LNCaP clone FGC (cell line): Measurements from ENCODE around the gene PRPH.
A peak's percentile ranks its signal among the peaks of the same experiment; 100 is the strongest.

Experiments
- DNase-seq: peaks from one replicate; pipeline ENCODE4 v3.0.0-alpha.2; 2011; ENCODE audit warnings: low read depth
- H3K4me3 ChIP-seq: 2 replicates; pipeline ENCODE4 v1.5.1; 2011; ENCODE audit warnings: mild to moderate bottlenecking, low read depth, low read length, control low read depth
- TF ChIP-seq, protein P1 (sequence below): IDR thresholded peaks from 2 replicates; pipeline ENCODE4 v1.5.1; 2012; ENCODE audit warnings: mild to moderate bottlenecking; ENCODE audit not compliant: control insufficient read depth, insufficient read depth; ENCODE audit errors: extremely low read depth

PRPH gene

DNA sequence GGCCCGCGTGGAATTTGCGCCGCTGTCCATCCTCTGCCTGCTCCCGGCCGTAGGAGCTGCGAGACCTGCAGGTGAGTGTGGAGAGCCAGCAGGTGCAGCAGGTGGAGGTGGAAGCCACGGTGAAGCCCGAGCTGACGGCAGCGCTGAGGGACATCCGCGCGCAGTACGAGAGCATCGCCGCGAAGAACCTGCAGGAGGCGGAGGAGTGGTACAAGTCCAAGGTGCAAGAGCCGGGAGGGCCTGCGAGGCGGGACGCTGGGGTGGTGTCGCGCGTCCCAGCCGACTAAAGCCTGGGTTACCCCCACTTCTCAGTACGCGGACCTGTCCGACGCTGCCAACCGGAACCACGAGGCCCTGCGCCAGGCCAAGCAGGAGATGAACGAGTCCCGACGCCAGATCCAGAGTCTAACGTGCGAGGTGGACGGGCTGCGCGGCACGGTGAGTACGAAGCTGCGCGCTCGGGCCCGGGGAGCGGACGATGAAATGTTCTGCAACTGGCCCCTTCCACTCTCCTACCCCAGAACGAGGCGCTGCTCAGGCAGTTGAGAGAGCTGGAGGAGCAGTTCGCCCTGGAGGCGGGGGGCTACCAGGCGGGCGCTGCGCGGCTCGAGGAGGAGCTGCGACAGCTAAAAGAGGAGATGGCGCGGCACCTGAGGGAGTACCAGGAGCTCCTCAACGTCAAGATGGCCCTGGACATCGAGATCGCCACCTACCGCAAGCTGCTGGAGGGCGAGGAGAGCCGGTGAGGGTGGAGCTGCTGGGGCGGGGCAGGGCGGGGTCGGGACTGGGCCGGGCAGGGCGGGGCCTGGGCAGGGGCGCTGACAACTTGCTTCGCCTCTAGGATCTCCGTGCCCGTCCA, 2.1 kb downstream of the PRPH start:
- no peak overlapping the region for H3K4me3 ChIP-seq
- TF ChIP-seq, protein P1, sequence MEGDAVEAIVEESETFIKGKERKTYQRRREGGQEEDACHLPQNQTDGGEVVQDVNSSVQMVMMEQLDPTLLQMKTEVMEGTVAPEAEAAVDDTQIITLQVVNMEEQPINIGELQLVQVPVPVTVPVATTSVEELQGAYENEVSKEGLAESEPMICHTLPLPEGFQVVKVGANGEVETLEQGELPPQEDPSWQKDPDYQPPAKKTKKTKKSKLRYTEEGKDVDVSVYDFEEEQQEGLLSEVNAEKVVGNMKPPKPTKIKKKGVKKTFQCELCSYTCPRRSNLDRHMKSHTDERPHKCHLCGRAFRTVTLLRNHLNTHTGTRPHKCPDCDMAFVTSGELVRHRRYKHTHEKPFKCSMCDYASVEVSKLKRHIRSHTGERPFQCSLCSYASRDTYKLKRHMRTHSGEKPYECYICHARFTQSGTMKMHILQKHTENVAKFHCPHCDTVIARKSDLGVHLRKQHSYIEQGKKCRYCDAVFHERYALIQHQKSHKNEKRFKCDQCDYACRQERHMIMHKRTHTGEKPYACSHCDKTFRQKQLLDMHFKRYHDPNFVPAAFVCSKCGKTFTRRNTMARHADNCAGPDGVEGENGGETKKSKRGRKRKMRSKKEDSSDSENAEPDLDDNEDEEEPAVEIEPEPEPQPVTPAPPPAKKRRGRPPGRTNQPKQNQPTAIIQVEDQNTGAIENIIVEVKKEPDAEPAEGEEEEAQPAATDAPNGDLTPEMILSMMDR = no peak
- no peak for DNase-seq

DNA sequence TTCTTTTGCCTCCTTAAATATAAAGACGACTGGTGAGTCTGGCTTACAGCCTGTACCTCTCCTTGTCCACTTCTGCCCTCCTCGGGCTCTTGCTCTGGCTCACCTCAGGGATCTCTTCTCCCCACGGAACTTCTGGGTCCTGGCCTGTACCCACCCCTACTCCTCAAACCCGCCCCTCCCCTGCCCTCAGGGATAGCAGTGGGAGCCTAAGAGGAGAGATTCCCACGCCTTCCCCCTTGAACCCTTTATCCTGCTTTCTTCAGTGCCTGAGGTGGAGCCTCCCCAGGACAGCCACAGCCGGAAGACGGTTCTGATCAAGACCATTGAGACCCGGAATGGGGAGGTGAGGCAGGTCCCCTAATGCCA, 2.7 kb downstream of the PRPH start:
- DNase-seq = no peak
- TF ChIP-seq, protein P1 = no peak
- no peak overlapping the region for H3K4me3 ChIP-seq

DNA sequence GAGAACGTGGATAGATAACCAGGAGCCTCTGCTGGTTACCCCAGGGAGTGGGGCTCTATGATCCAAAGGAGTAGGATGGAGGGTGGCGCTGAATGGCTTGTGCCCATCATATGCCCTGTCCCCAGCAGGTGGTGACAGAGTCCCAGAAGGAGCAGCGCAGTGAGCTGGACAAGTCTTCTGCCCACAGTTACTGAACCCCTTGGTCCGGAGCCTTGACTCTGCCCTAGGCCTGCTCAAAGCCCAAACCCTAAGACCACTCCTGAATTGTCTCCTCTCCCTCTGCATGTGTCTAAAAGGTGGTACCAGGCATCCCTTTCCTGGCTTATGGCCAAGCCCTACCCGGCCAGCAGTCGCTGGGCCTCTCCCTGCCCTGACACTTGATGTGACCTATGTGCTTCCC, 3.2 kb downstream of the PRPH start:
- TF ChIP-seq, protein P1 = peak; percentile 28
- no peak for DNase-seq
- no peak overlapping the region for H3K4me3 ChIP-seq

DNA sequence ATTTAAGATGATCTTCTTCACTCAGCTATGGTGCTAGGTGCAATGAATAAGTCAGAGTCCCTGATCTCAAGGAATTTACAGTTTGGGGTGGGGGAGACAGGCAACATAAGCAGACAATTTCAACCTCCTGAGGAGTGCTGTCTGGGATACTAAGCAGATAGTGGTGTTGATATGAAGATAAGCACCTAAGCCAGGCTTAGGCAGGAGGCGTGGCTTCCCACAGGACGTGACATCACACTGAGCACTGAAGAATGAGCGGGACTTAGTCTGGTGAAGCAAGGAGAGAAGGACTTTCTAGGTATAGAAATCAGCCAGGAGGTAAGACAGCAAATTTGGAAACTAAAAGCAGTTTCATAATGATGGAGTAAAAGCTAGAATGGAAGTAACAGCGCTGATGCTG, 6.8 kb downstream of the PRPH start:
- H3K4me3 ChIP-seq = no peak overlapping the region
- DNase-seq = no peak
- TF ChIP-seq, protein P1 = no peak

DNA sequence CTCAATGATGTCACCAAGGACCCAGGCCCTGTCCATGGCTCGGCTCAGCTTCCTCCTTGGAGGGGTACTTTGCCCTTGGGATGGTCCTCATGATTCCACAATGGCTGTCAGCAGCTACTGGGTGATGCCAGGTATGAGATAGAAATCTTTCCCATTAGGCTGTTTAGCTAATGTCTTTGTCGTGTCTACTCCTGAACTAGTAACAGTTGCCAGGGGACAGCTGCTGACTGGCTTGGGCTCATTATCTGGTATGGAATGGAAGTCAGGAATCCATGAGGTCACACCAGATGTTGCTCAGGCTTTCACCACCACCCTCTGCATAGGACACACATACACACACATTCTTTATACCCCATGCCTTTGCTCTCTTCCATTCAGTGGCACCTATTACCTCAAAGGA, 9.2 kb downstream of the PRPH start:
- no peak overlapping the region for H3K4me3 ChIP-seq
- no peak for DNase-seq
- TF ChIP-seq, protein P1 = no peak

DNA sequence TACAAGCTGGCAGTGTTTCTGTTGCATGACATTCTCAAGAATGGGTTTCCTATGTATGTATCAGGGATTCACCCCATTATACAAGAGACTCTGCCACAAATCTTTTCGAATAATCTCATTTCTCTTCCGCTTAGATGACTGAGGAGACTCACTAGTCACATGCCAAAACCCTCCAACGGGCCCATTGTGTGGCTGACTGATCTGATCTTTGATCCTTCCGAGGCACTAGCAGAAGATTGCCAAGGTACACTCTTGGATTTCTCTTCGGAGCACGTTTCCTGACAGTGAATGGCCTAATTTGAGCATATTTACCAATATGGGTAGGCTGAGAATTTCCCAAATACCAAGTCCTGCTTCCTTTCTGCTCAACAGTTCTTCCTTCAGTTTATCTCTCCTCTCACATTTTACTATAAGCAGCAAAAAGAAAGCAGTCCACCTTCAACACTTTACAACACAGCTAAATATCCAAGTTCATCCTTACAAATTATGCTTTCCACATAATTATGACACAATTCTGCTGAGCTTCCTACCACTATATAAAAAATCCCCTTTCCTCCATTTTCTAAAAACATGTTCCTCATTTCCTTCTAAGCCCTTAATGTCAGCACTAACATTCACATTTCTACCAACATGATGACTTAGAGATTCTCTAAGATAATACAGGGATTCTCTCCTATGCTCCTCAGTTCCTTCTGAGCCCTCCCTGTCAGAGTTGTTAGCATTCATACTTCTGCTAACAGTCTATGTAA, 11.0 kb downstream of the PRPH start:
- DNase-seq = no peak
- TF ChIP-seq, protein P1 = no peak
- H3K4me3 ChIP-seq = no peak overlapping the region
